GM23338 (cell line): ENCODE results near the gene METTL22. TPM values are rescaled to one million over a fixed set of nuclear protein-coding genes. Genes with fewer than 3 reads are reported as not detected.

Source experiments
- ATAC-seq: fragments of 200-7000 bp; cut with Tn5 transposase; 3 replicates; pipeline ENCODE4 v1.9.1; 2020
- DNase-seq: peaks from one replicate; pipeline ENCODE4 v3.0.0-alpha.2; 2015; ENCODE audit warnings: low spot score
- H2AFZ ChIP-seq: fragments of 200-600 bp; sonication (generic); 2 replicates; pipeline ENCODE4 v1.8.0; 2016; ENCODE audit warnings: antibody characterized with exemption, mild to moderate bottlenecking, moderate library complexity
- H3F3A ChIP-seq: fragments of 200-600 bp; sonication (generic); replicated peaks from 2 replicates; pipeline ENCODE4 v1.8.0; 2017; ENCODE audit warnings: antibody characterized with exemption, mixed run types, low read depth
- H3K27ac ChIP-seq: fragments of 200-600 bp; sonication (generic); 2 replicates; pipeline ENCODE4 v1.6.1; 2016; ENCODE audit warnings: low read depth
- H3K27me3 ChIP-seq: fragments of 200-600 bp; sonication (generic); 2 replicates; pipeline ENCODE4 v1.8.0; 2016; ENCODE audit warnings: mild to moderate bottlenecking, mixed run types, moderate library complexity; ENCODE audit not compliant: insufficient read depth
- H3K36me3 ChIP-seq: fragments of 200-600 bp; sonication (generic); 2 replicates; pipeline ENCODE4 v1.8.0; 2016; ENCODE audit warnings: mild to moderate bottlenecking; ENCODE audit not compliant: insufficient read depth
- H3K4me1 ChIP-seq: fragments of 200-600 bp; sonication (generic); 2 replicates; pipeline ENCODE4 v1.8.0; 2016; ENCODE audit warnings: mild to moderate bottlenecking, moderate library complexity; ENCODE audit not compliant: insufficient read depth
- H3K4me2 ChIP-seq: fragments of 200-600 bp; sonication (generic); 2 replicates; pipeline ENCODE4 v1.7.1; 2017; ENCODE audit warnings: mixed run types
- H3K4me3 ChIP-seq: fragments of 200-600 bp; sonication (generic); 2 replicates; pipeline ENCODE4 v1.6.1; 2016; ENCODE audit warnings: mixed run types
- H3K79me2 ChIP-seq: fragments of 200-600 bp; sonication (generic); replicated peaks from 2 replicates; pipeline ENCODE4 v1.8.0; 2017; ENCODE audit warnings: mild to moderate bottlenecking; ENCODE audit not compliant: insufficient read depth
- H3K9me2 ChIP-seq: fragments of 200-600 bp; sonication (generic); 2 replicates; pipeline ENCODE4 v1.8.0; 2017; ENCODE audit not compliant: insufficient read depth
- H4K20me1 ChIP-seq: fragments of 200-600 bp; sonication (generic); replicated peaks from 2 replicates; pipeline ENCODE4 v1.8.0; 2017; ENCODE audit warnings: mild to moderate bottlenecking; ENCODE audit not compliant: insufficient read depth
- H3K27ac Mint-ChIP-seq: 2 replicates; pipeline ENCODE4 v1.8.0; 2020; ENCODE audit warnings: inconsistent platforms, mild to moderate bottlenecking, moderate library complexity, mixed read lengths
- H3K27me3 Mint-ChIP-seq: 3 replicates; pipeline ENCODE4 v1.8.0; 2022; ENCODE audit warnings: low read depth, mild to moderate bottlenecking, moderate library complexity, mixed read lengths, inconsistent platforms; ENCODE audit not compliant: insufficient read depth, poor library complexity
- H3K36me3 Mint-ChIP-seq: 3 replicates; pipeline ENCODE4 v1.8.0; 2021; ENCODE audit warnings: low read depth, mild to moderate bottlenecking, inconsistent platforms, moderate library complexity, mixed read lengths
- H3K4me1 Mint-ChIP-seq: 3 replicates; pipeline ENCODE4 v1.8.0; 2020; ENCODE audit warnings: mild to moderate bottlenecking, inconsistent platforms, mixed read lengths
- H3K4me3 Mint-ChIP-seq: 3 replicates; pipeline ENCODE4 v1.8.0; 2021; ENCODE audit warnings: moderate library complexity, mild to moderate bottlenecking, inconsistent platforms, mixed read lengths
- H3K9me3 Mint-ChIP-seq: 3 replicates; pipeline ENCODE4 v1.8.0; 2020; ENCODE audit warnings: moderate library complexity, mild to moderate bottlenecking, inconsistent platforms, mixed read lengths
- CREB1 ChIP-seq: fragments of 250-450 bp; sonication (Bioruptor Pico); IDR thresholded peaks from 2 replicates; pipeline ENCODE4 v1.5.0; 2020; ENCODE audit warnings: low read depth, mild to moderate bottlenecking, moderate library complexity
- CTCF ChIP-seq, 2 experiments: fragments of 200-600 bp in 1 of 2; sonication (generic) in 1 of 2; conservative IDR thresholded peaks; 2 replicates each; pipeline versions ENCODE4 v1.5.1 to v1.6.1; 2016 to 2017; ENCODE audit warnings: antibody characterized with exemption in 2 of 2, low read depth in 2 of 2, mild to moderate bottlenecking in 2 of 2, moderate library complexity in 1 of 2
- ETS1 ChIP-seq: IDR thresholded peaks from 2 replicates; pipeline ENCODE4 v1.6.1; 2016; ENCODE audit warnings: antibody characterized with exemption
- EZH2 ChIP-seq: fragments of 200-600 bp; sonication (generic); IDR thresholded peaks from one replicate; pipeline ENCODE4 v1.8.0; 2017; ENCODE audit warnings: antibody characterized with exemption, mild to moderate bottlenecking, low read depth; ENCODE audit not compliant: unreplicated experiment
- EZH2phosphoT487 ChIP-seq: fragments of 200-600 bp; sonication (generic); IDR thresholded peaks from one replicate; pipeline ENCODE4 v1.8.1; 2018; ENCODE audit warnings: antibody characterized with exemption; ENCODE audit not compliant: unreplicated experiment
- JUNB ChIP-seq: IDR thresholded peaks from one replicate; pipeline ENCODE4 v1.6.1; 2016; ENCODE audit warnings: antibody characterized with exemption; ENCODE audit not compliant: unreplicated experiment
- POLR2AphosphoS5 ChIP-seq: IDR thresholded peaks from 2 replicates; pipeline ENCODE4 v1.6.1; 2016; ENCODE audit warnings: antibody characterized with exemption, low read depth
- REST ChIP-seq: IDR thresholded peaks from one replicate; pipeline ENCODE4 v1.6.1; 2018; ENCODE audit warnings: antibody characterized with exemption; ENCODE audit not compliant: unreplicated experiment
- ZNF114 ChIP-seq: fragments of 250-450 bp; sonication (Bioruptor Pico); IDR thresholded peaks from 2 replicates; pipeline ENCODE4 v1.5.0; 2020; ENCODE audit warnings: mild to moderate bottlenecking, moderate library complexity
- ZNF331 ChIP-seq: fragments of 250-450 bp; sonication (Bioruptor Pico); IDR thresholded peaks from 2 replicates; pipeline ENCODE4 v1.5.0; 2020; ENCODE audit warnings: low read depth, mild to moderate bottlenecking, moderate library complexity
- ZNF462 ChIP-seq: fragments of 250-450 bp; sonication (Bioruptor Pico); IDR thresholded peaks from 2 replicates; pipeline ENCODE4 v1.5.0; 2020; ENCODE audit warnings: mild to moderate bottlenecking, moderate library complexity
- polyA plus RNA-seq: library from polyadenylated mRNA; unstranded; fragments of >200 nt; fragmentation: Nextera tagmentation; extraction: Ambion mirVana; gene quantifications from 2 replicates; pipeline ENCODE4 v1.2.1, GENCODE V29; 2016
- total RNA-seq: library from RNA; depleted of rRNA; stranded (reverse); fragments of >200 nt; shearing (Covaris generic); gene quantifications from 2 replicates; pipeline ENCODE4 v1.2.3, GENCODE V29; 2014

METTL22 gene
- total and polyA plus RNA-seq, 2 experiments from 2014 or later: 51.4 to 51.8 TPM

GRCh38 chr16:8686031-8686621 lies 64.6 kb downstream of the METTL22 start:
- Histone ChIP-seq H3K27me3 (no peaks in the 10 kb centered on the region), H3F3A (no peaks in the 10 kb centered on the region), H3K36me3 (no peaks in the 10 kb centered on the region; the same call in 1 of the 2 replicates), H3K4me3 (no peak overlapping the region), H3K79me2 (no peaks in the 10 kb centered on the region), H3K9me2 (no peaks in the 10 kb centered on the region), H3K4me1 (0 out of 2 replicates have a peak, but pooled peaks cover 12% of the 10 kb centered on the region), H4K20me1 (no peaks in the 10 kb centered on the region), H2AFZ (peak overlapping the region; percentile 66), H3K27ac (no peak overlapping the region), H3K4me2 (peak overlapping the region; percentile 38)
- H3K9me3 Mint-ChIP-seq: peaks cover 9% of the 10 kb centered on the region
- no peak overlapping the region for H3K27ac Mint-ChIP-seq
- H3K27me3 Mint-ChIP-seq: no peaks in the 10 kb centered on the region
- peaks cover 9% of the 10 kb centered on the region for H3K36me3 Mint-ChIP-seq
- H3K4me3 Mint-ChIP-seq: no peak overlapping the region
- no peak for TF ChIP-seq ETS1
- no peak for TF ChIP-seq REST
- no peak for TF ChIP-seq EZH2
- no peak for TF ChIP-seq CTCF (conservative IDR thresholded peaks at IDR 0.05; ENCODE audit: low read depth in 2 of 2)
- no peak for TF ChIP-seq POLR2AphosphoS5
- no peak for TF ChIP-seq JUNB
- TF ChIP-seq CREB1 (CRISPR knock-in tag): no peak
- no peak for TF ChIP-seq ZNF462 (CRISPR knock-in tag)
- no peak for TF ChIP-seq ZNF331 (CRISPR knock-in tag)
- TF ChIP-seq ZNF114: no peak
- no peak for TF ChIP-seq EZH2phosphoT487
- peaks cover 15% of the 10 kb centered on the region for H3K4me1 Mint-ChIP-seq
- ATAC-seq: peak; percentile 94
- DNase-seq: no peak
